HEK293 (cell line): ENCODE measurements around the gene ADAMTS2.

Experiments
- CTCF ChIP-seq: fragments of 450-650 bp; formaldehyde crosslinking; IDR thresholded peaks from 2 replicates; pipeline ENCODE4 v1.5.1; 2016; ENCODE audit warnings: missing biosample characterization, missing genetic modification characterization
- TF ChIP-seq, protein P1 (sequence below): fragments of 450-650 bp; formaldehyde crosslinking; IDR thresholded peaks from 2 replicates; pipeline ENCODE4 v1.5.1; 2016; ENCODE audit warnings: missing biosample characterization, missing genetic modification characterization, low read depth

GRCh38 chr5:179185941-179186411, 159.3 kb downstream of the ADAMTS2 start:
- TF ChIP-seq, protein P1, sequence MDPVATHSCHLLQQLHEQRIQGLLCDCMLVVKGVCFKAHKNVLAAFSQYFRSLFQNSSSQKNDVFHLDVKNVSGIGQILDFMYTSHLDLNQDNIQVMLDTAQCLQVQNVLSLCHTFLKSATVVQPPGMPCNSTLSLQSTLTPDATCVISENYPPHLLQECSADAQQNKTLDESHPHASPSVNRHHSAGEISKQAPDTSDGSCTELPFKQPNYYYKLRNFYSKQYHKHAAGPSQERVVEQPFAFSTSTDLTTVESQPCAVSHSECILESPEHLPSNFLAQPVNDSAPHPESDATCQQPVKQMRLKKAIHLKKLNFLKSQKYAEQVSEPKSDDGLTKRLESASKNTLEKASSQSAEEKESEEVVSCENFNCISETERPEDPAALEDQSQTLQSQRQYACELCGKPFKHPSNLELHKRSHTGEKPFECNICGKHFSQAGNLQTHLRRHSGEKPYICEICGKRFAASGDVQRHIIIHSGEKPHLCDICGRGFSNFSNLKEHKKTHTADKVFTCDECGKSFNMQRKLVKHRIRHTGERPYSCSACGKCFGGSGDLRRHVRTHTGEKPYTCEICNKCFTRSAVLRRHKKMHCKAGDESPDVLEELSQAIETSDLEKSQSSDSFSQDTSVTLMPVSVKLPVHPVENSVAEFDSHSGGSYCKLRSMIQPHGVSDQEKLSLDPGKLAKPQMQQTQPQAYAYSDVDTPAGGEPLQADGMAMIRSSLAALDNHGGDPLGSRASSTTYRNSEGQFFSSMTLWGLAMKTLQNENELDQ (tag by site-specific recombination), result no peak
- TF ChIP-seq CTCF (tag by site-specific recombination), result no peak
